ENCODE data around the gene PCSK4. TPM values are rescaled to one million over a fixed set of nuclear protein-coding genes. Genes with fewer than 3 reads are reported as not detected.
"Not testable (repeated sequence)": the region's sequence is repeated elsewhere in the genome, so short reads cannot be mapped to it uniquely, and the experiment has no call there.

The PCSK4 gene
- total RNA-seq, 2 donors from 2014 or later, result 1.0 to 4.4 TPM

DNA sequence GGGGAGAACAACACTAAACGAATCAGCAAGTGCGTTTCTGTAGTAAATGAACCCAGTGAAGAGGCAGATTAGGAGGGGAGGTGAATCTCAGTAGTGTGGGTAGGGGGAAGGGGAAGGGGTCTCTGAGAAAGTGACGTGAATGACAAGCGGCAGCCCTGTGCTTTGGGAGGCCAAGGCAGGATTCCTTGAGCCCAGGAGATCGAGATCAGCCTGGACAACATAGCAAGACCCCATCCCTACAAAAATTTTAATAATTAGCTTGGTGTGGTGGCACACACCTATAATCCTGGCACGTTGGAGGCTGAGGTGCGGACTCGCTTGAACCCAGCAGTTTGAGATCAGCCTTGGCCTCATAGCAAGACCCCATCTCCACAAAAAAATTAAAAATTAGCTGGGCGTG is 41.9 kb upstream of the PCSK4 start:
- no peaks in the 10 kb centered on the region for H3K27me3 ChIP-seq

DNA sequence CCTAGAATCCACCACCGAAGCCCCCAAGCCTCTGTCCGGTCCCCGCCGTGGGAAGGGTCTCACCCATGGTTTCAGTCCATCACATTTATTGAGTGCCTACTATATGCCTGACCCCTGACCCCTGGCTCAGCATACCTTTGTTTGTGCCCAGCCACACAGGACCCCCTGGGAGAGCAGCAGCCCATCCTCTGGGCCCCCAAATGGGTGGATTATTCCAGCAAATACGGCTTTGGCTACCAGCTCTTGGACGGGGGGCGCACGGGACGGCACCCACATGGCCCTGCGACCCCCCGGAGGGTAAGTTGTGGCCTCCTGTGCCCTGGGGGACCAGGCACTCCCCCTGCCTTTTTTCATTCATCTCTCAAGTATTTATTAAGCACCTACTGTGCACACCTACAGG is 41.4 kb upstream of the PCSK4 start:
- Histone ChIP-seq H3K27me3 (no peaks in the 10 kb centered on the region), H3K36me3 (no peaks in the 10 kb centered on the region), H3K9me3 (no peaks in the 10 kb centered on the region), H3K27ac (no peak overlapping the region), H3K4me3 (no peak overlapping the region), H3K4me1 (no peaks in the 10 kb centered on the region)
- DNase-seq (ENCODE audit: low spot score), result no peak
- TF ChIP-seq, protein P1, sequence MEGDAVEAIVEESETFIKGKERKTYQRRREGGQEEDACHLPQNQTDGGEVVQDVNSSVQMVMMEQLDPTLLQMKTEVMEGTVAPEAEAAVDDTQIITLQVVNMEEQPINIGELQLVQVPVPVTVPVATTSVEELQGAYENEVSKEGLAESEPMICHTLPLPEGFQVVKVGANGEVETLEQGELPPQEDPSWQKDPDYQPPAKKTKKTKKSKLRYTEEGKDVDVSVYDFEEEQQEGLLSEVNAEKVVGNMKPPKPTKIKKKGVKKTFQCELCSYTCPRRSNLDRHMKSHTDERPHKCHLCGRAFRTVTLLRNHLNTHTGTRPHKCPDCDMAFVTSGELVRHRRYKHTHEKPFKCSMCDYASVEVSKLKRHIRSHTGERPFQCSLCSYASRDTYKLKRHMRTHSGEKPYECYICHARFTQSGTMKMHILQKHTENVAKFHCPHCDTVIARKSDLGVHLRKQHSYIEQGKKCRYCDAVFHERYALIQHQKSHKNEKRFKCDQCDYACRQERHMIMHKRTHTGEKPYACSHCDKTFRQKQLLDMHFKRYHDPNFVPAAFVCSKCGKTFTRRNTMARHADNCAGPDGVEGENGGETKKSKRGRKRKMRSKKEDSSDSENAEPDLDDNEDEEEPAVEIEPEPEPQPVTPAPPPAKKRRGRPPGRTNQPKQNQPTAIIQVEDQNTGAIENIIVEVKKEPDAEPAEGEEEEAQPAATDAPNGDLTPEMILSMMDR (IDR thresholded peaks at IDR 0.05), result no peak

More for the DNA sequence above, 41.9 kb upstream of the PCSK4 start:
- Histone ChIP-seq H3K4me3 (no peak overlapping the region), H3K4me1 (no peaks in the 10 kb centered on the region), H3K36me3 (no peaks in the 10 kb centered on the region), H3K27ac (no peak overlapping the region), H3K9me3 (no peaks in the 10 kb centered on the region)
- TF ChIP-seq, protein P1 (IDR thresholded peaks at IDR 0.05), result no peak
- DNase-seq (ENCODE audit: low spot score), result no peak

DNA sequence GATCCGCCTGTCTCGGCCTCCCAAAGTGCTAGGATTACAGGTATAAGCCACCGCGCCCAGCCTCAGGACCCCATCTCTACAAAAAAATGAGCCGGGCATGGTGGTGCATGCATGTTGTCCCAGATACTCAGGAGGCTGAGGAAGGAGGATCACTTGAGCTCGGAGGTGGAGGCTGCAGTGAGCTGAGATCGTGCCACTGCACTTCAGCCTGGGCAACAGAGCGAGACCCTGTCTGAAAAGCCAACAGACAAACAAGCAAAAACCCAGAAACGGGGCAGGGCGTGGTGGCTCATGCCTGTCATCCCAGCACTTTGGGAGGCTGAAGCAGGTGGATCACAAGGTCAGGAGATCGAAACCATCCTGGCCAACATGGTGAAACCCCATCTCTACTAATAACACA is 40.7 kb upstream of the PCSK4 start:
- not testable (repeated sequence) for H3K36me3 ChIP-seq; H3K4me1 ChIP-seq; H3K27ac ChIP-seq; H3K9me3 ChIP-seq; DNase-seq (ENCODE audit: low spot score); H3K4me3 ChIP-seq; H3K27me3 ChIP-seq

DNA sequence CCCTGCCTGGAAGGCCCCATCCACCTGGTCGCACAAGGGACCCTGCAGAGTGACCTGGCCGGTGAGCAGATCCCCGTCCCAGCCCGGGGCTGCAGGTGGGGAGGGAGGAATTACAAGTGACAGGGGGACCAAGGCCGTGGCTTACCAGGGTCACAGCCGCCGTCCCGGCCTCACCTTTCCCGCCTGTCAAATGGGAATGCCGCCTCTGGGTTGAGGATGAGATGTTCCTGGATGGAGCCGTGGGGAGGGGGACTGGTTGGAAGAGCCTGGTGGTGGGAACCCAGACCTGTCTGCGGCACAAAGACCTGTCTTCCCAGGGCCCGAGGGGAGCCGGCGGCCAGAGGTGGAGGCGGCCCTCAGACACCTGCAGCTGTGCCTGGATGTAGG is 39.3 kb upstream of the PCSK4 start:
- H3K4me3 ChIP-seq, result no peak overlapping the region
- TF ChIP-seq, protein P1 (IDR thresholded peaks at IDR 0.05), result no peak
- no peaks in the 10 kb centered on the region for H3K9me3 ChIP-seq
- H3K36me3 ChIP-seq, result no peaks in the 10 kb centered on the region
- no peak overlapping the region for H3K27ac ChIP-seq
- peaks cover 0 to 2% of the 10 kb centered on the region in 2 donors for H3K27me3 ChIP-seq
- H3K4me1 ChIP-seq, result peaks cover 0 to under 1% of the 10 kb centered on the region in 2 donors
- DNase-seq (ENCODE audit: low spot score), result no peak

DNA sequence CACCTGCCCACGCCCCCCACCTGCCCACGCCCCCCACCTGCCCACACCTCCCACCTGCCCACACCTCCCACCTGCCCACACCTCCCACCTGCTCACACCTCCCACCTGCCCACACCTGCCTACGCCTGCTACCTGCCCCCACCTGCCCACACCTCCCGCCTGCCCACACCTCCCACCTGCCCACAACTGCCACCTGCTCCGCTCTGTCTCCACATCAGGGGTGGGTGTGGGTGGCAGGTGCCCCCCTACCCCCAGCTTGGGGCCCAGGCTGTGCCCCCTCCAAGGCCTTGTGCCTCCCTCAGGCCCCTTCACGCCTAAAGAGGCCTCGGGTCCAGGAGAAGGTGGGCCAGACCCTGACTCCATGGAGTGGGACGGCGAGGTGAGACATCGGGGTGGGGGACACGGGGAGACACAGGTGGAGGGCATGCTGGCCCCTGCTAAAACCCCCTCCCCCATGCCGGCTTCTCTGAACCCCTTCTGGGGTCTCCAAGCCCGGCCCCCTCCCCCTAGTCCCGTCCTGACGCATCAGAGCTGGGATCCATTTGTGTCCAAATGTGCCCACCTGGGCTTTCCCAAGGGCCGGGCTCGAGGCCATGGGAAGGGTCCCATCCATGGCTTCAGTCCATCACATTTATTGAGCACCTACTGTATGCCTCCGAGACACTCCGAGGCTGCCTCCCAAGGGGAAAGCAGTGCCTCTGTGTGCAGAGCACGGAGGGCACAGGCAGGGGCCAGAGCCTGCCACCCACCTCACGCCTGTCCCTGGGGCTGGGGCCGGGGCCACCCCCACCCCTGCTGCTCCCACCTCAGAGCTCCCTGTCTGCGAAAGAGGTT is 38.7 kb upstream of the PCSK4 start:
- no peak for DNase-seq (ENCODE audit: low spot score)
- Histone ChIP-seq H3K36me3 (no peaks in the 10 kb centered on the region), H3K27me3 (peaks cover 0 to 2% of the 10 kb centered on the region in 2 donors), H3K9me3 (no peaks in the 10 kb centered on the region), H3K4me1 (peaks cover 0 to 7% of the 10 kb centered on the region in 2 donors), H3K4me3 (no peak overlapping the region), H3K27ac (no peak overlapping the region)
- TF ChIP-seq, protein P1 (IDR thresholded peaks at IDR 0.05), result no peak

DNA sequence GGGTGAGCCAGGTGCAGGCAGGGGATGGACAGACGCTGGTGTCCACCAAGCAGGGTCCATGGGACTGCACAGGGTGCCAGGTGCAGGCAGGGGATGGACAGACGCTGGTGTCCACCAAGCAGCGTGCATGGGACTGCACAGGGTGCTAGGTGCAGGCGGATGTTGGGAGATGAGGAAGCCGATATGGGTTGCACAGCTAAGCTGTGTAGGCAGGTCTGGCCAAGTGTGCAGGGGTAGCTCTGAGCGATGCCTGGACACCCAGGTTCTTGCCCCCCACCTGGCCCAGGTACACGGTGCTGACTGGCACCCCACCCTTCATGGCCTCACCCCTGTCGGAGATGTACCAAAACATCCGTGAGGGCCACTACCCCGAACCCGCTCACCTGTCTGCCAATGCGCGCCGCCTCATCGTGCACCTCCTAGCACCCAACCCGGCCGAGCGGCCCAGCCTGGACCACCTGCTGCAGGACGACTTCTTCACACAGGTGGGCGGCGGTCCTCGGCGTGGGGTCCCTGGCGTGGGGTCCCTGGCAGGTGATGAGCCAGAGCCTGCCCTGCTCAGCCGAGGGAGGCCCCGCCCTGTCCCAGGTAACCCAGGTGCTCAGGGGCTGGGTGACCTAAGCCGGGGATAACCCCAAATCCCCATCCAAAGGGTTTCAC is 37.6 kb upstream of the PCSK4 start:
- H3K27me3 ChIP-seq, result peaks cover 0 to 2% of the 10 kb centered on the region in 2 donors
- no peak for DNase-seq (ENCODE audit: low spot score)
- no peak overlapping the region for H3K27ac ChIP-seq
- TF ChIP-seq, protein P1 (IDR thresholded peaks at IDR 0.05), result no peak
- H3K4me1 ChIP-seq, result peaks cover 0 to 12% of the 10 kb centered on the region in 2 donors
- H3K4me3 ChIP-seq, result no peak overlapping the region
- H3K9me3 ChIP-seq, result no peaks in the 10 kb centered on the region
- H3K36me3 ChIP-seq, result no peaks in the 10 kb centered on the region

Measured in right atrium auricular region (tissue), 2 donors.